Neural progenitor cell (in vitro differentiated cells): ENCODE measurements around the gene PMEPA1. TPM values are rescaled to one million over a fixed set of nuclear protein-coding genes. Genes with fewer than 3 reads are reported as not detected.

Experiments used
- DNase-seq: peaks from one replicate; pipeline ENCODE4 v3.0.0-alpha.2; 2016; ENCODE audit warnings: low spot score
- H2AFZ ChIP-seq: fragments of 200-600 bp; sonication (generic); replicated peaks from 2 replicates; pipeline ENCODE4 v1.6.1; 2016; ENCODE audit warnings: antibody characterized with exemption
- H3F3A ChIP-seq: fragments of 200-600 bp; sonication (generic); 2 replicates; pipeline ENCODE4 v1.6.1; 2016; ENCODE audit warnings: antibody characterized with exemption, low read depth
- H3K27ac ChIP-seq: fragments of 200-600 bp; sonication (generic); 2 replicates; pipeline ENCODE4 v1.5.1; 2016; ENCODE audit warnings: mild to moderate bottlenecking
- H3K27me3 ChIP-seq: fragments of 200-600 bp; sonication (generic); 2 replicates; pipeline ENCODE4 v1.6.1; 2016; ENCODE audit warnings: mild to moderate bottlenecking, moderate library complexity
- H3K36me3 ChIP-seq: fragments of 200-600 bp; sonication (generic); 2 replicates; pipeline ENCODE4 v1.5.1; 2016
- H3K4me1 ChIP-seq: fragments of 200-600 bp; sonication (generic); 2 replicates; pipeline ENCODE4 v1.6.1; 2016; ENCODE audit warnings: mixed run types
- H3K4me2 ChIP-seq: fragments of 200-600 bp; sonication (generic); 2 replicates; pipeline ENCODE4 v1.6.1; 2016
- H3K4me3 ChIP-seq: fragments of 200-600 bp; sonication (generic); 2 replicates; pipeline ENCODE4 v1.5.1; 2016
- H3K79me2 ChIP-seq: fragments of 200-600 bp; sonication (generic); 2 replicates; pipeline ENCODE4 v1.6.1; 2016; ENCODE audit warnings: low read depth
- H3K9ac ChIP-seq: fragments of 200-600 bp; sonication (generic); 2 replicates; pipeline ENCODE4 v1.6.1; 2016
- H3K9me3 ChIP-seq: fragments of 200-600 bp; sonication (generic); 2 replicates; pipeline ENCODE4 v1.5.1; 2016; ENCODE audit warnings: low read depth
- H4K20me1 ChIP-seq: fragments of 200-600 bp; sonication (generic); 2 replicates; pipeline ENCODE4 v1.6.1; 2016; ENCODE audit warnings: low read depth
- H3K27ac Mint-ChIP-seq: 3 replicates; pipeline ENCODE4 v1.8.0; 2021; ENCODE audit warnings: mixed read lengths
- H3K27me3 Mint-ChIP-seq: 2 replicates; pipeline ENCODE4 v1.8.0; 2022; ENCODE audit warnings: low read depth, mild to moderate bottlenecking, inconsistent platforms, moderate library complexity, mixed read lengths; ENCODE audit not compliant: insufficient read depth
- H3K36me3 Mint-ChIP-seq: 3 replicates; pipeline ENCODE4 v1.8.0; 2021; ENCODE audit warnings: mixed read lengths
- H3K4me1 Mint-ChIP-seq: 3 replicates; pipeline ENCODE4 v1.8.0; 2021; ENCODE audit warnings: mixed read lengths
- H3K4me3 Mint-ChIP-seq: 3 replicates; pipeline ENCODE4 v1.8.0; 2021; ENCODE audit warnings: mild to moderate bottlenecking, moderate library complexity, mixed read lengths
- H3K9me3 Mint-ChIP-seq: 3 replicates; pipeline ENCODE4 v1.8.0; 2020; ENCODE audit warnings: mixed read lengths
- EZH2 ChIP-seq: fragments of 200-600 bp; sonication (generic); IDR thresholded peaks from 2 replicates; pipeline ENCODE4 v1.6.1; 2017; ENCODE audit warnings: antibody characterized with exemption, mild to moderate bottlenecking, moderate library complexity
- EZH2phosphoT487 ChIP-seq: fragments of 200-600 bp; sonication (generic); IDR thresholded peaks from 2 replicates; pipeline ENCODE4 v1.6.1; 2017; ENCODE audit warnings: antibody characterized with exemption
- total RNA-seq: library from RNA; depleted of rRNA; stranded (reverse); fragments of >200 nt; gene quantifications from 2 replicates; pipeline ENCODE4 v1.2.3, GENCODE V29; 2015; ENCODE audit warnings: low replicate concordance
- TF ChIP-seq, protein P1 (sequence below): fragments of 200-600 bp; sonication (generic); IDR thresholded peaks from 2 replicates; pipeline ENCODE4 v1.5.1; 2017; ENCODE audit warnings: antibody characterized with exemption, mild to moderate bottlenecking

The PMEPA1 gene
- total RNA-seq, 1 donor from 2014 or later: 1.7 TPM

DNA sequence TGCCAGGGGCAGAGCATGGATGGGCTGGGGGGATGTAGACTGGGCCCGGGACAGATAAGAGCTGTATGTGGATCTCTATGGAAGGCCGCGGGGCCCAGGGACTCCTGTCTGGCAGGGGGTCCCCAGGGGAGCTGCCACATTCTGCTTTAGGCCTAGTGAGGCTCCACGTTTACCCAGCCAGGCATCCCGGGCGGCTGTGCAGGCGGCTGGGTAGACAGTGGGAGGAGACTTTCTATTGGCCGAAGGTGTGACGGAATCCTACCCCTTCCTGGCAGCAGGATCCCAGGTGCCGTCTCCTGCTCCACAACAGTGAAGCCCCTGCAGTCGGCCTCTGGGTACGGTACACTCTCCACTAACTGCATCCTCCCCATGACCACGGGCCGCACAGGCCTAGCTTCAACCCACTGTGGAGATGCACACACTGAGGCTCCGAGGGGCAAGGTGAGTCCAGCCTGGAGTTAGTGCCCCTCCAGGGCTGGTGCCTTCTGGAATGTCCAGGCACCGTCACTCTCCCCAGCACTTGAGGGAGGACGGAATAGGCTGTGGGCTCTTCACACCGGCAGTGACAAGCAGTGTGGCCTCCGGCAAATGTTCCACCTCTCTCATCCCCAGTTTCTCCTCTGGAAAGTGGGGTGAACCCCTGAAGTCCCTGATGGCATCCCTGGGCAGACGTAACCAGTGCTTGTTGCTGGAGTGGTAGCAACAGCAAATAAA is 52.8 kb downstream of the PMEPA1 start:
- no peak for DNase-seq

DNA sequence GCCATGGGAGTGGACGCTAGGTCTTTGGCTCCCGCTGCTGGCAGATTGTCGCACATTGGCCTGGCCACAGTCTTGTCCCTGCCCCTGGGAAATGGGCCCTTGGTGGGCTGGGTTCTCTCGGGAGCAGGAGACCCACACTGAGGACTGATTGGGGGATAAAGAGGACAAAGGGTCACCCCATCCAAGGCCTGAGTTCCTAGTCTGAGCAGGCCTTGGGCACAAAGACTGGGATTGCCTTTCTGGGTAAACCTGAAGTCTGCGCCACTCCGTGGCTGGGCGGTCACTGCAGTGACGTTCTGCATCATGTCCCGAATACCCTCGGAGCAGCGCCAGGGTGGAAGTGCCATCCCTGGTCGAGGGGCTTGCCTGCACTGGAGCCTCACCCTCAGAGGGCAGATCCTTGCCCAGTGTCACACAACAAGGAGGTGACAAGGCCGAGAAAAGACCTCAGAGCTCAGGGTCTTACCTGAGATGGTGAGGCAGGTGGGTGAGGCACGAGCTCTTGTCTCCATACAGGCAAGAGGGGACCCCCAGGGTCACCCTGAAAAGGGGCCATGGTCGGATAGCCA is 53.5 kb downstream of the PMEPA1 start:
- Histone ChIP-seq H3K9me3 (no peaks in the 10 kb centered on the region), H3K4me1 (no peaks in the 10 kb centered on the region), H3K9ac (no peak overlapping the region), H2AFZ (no peak overlapping the region), H3F3A (no peaks in the 10 kb centered on the region), H3K27ac (no peak overlapping the region), H3K4me3 (no peak overlapping the region), H3K79me2 (no peaks in the 10 kb centered on the region), H4K20me1 (no peaks in the 10 kb centered on the region), H3K36me3 (no peaks in the 10 kb centered on the region), H3K27me3 (no peaks in the 10 kb centered on the region), H3K4me2 (no peak overlapping the region)
- no peak overlapping the region for H3K27ac Mint-ChIP-seq
- TF ChIP-seq, protein P1, sequence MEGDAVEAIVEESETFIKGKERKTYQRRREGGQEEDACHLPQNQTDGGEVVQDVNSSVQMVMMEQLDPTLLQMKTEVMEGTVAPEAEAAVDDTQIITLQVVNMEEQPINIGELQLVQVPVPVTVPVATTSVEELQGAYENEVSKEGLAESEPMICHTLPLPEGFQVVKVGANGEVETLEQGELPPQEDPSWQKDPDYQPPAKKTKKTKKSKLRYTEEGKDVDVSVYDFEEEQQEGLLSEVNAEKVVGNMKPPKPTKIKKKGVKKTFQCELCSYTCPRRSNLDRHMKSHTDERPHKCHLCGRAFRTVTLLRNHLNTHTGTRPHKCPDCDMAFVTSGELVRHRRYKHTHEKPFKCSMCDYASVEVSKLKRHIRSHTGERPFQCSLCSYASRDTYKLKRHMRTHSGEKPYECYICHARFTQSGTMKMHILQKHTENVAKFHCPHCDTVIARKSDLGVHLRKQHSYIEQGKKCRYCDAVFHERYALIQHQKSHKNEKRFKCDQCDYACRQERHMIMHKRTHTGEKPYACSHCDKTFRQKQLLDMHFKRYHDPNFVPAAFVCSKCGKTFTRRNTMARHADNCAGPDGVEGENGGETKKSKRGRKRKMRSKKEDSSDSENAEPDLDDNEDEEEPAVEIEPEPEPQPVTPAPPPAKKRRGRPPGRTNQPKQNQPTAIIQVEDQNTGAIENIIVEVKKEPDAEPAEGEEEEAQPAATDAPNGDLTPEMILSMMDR: no peak
- TF ChIP-seq EZH2 (no peak), EZH2phosphoT487 (no peak)
- H3K4me1 Mint-ChIP-seq: peaks cover 5% of the 10 kb centered on the region
- H3K9me3 Mint-ChIP-seq: no peaks in the 10 kb centered on the region
- H3K36me3 Mint-ChIP-seq: no peaks in the 10 kb centered on the region
- DNase-seq: no peak
- peaks cover 12% of the 10 kb centered on the region for H3K27me3 Mint-ChIP-seq
- no peak overlapping the region for H3K4me3 Mint-ChIP-seq

More for the DNA sequence above, 52.8 kb downstream of the PMEPA1 start:
- Histone ChIP-seq H4K20me1 (no peaks in the 10 kb centered on the region), H3K36me3 (no peaks in the 10 kb centered on the region), H2AFZ (no peak overlapping the region), H3K9me3 (no peaks in the 10 kb centered on the region), H3K4me2 (no peak overlapping the region), H3K27me3 (no peaks in the 10 kb centered on the region), H3K27ac (no peak overlapping the region), H3K9ac (no peak overlapping the region), H3K4me3 (no peak overlapping the region), H3F3A (no peaks in the 10 kb centered on the region), H3K4me1 (no peaks in the 10 kb centered on the region), H3K79me2 (no peaks in the 10 kb centered on the region)
- no peak for TF ChIP-seq EZH2
- no peak for TF ChIP-seq EZH2phosphoT487
- TF ChIP-seq, protein P1: no peak
- H3K4me1 Mint-ChIP-seq: peaks cover 8% of the 10 kb centered on the region
- H3K9me3 Mint-ChIP-seq: no peaks in the 10 kb centered on the region
- H3K36me3 Mint-ChIP-seq: no peaks in the 10 kb centered on the region
- no peak overlapping the region for H3K27ac Mint-ChIP-seq
- no peak overlapping the region for H3K4me3 Mint-ChIP-seq
- H3K27me3 Mint-ChIP-seq: peaks cover 15% of the 10 kb centered on the region

DNA sequence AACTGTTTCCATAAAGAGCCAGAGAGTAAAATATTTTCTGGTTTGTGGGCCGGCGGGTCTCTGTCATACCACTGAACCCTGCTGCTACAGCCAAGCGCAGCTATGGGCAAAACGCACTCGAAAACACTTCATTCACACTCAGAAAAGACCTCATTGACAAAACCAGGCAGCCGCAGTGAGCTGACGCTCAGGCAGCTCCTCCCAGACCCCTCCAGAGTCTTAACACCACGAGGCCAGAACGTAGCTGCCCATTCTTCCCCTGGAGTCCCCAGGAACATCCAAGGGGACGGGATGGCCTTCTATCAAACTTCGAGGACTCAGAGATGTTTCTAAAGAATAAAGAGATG is 54.0 kb downstream of the PMEPA1 start:
- H3K27ac ChIP-seq: no peak overlapping the region
- H3K9ac ChIP-seq: no peak overlapping the region
- H3K27me3 ChIP-seq: no peaks in the 10 kb centered on the region
- no peak for DNase-seq
- TF ChIP-seq EZH2phosphoT487: no peak
- TF ChIP-seq EZH2: no peak
- TF ChIP-seq, protein P1: no peak
- Mint-ChIP-seq H3K36me3 (no peaks in the 10 kb centered on the region), H3K4me3 (no peak overlapping the region), H3K27me3 (peaks cover 12% of the 10 kb centered on the region), H3K4me1 (peaks cover 5% of the 10 kb centered on the region), H3K27ac (peak overlapping the region; percentile 37), H3K9me3 (no peaks in the 10 kb centered on the region)
- no peaks in the 10 kb centered on the region for H4K20me1 ChIP-seq
- H2AFZ ChIP-seq: no peak overlapping the region
- H3K36me3 ChIP-seq: no peaks in the 10 kb centered on the region
- no peaks in the 10 kb centered on the region for H3F3A ChIP-seq
- no peaks in the 10 kb centered on the region for H3K9me3 ChIP-seq
- H3K79me2 ChIP-seq: no peaks in the 10 kb centered on the region
- no peak overlapping the region for H3K4me2 ChIP-seq
- H3K4me3 ChIP-seq: no peak overlapping the region
- H3K4me1 ChIP-seq: no peaks in the 10 kb centered on the region
